Neural progenitor cell (in vitro differentiated cells): ENCODE measurements around the gene TTLL9. TPM values are rescaled to one million over a fixed set of nuclear protein-coding genes. Genes with fewer than 3 reads are reported as not detected.

ENCODE experiments used
- DNase-seq: peaks from one replicate; pipeline ENCODE4 v3.0.0-alpha.2; 2016; ENCODE audit warnings: low spot score
- H2AFZ ChIP-seq: fragments of 200-600 bp; sonication (generic); replicated peaks from 2 replicates; pipeline ENCODE4 v1.6.1; 2016; ENCODE audit warnings: antibody characterized with exemption
- H3F3A ChIP-seq: fragments of 200-600 bp; sonication (generic); 2 replicates; pipeline ENCODE4 v1.6.1; 2016; ENCODE audit warnings: antibody characterized with exemption, low read depth
- H3K27ac ChIP-seq: fragments of 200-600 bp; sonication (generic); 2 replicates; pipeline ENCODE4 v1.5.1; 2016; ENCODE audit warnings: mild to moderate bottlenecking
- H3K27me3 ChIP-seq: fragments of 200-600 bp; sonication (generic); 2 replicates; pipeline ENCODE4 v1.6.1; 2016; ENCODE audit warnings: mild to moderate bottlenecking, moderate library complexity
- H3K36me3 ChIP-seq: fragments of 200-600 bp; sonication (generic); 2 replicates; pipeline ENCODE4 v1.5.1; 2016
- H3K4me1 ChIP-seq: fragments of 200-600 bp; sonication (generic); 2 replicates; pipeline ENCODE4 v1.6.1; 2016; ENCODE audit warnings: mixed run types
- H3K4me2 ChIP-seq: fragments of 200-600 bp; sonication (generic); 2 replicates; pipeline ENCODE4 v1.6.1; 2016
- H3K4me3 ChIP-seq: fragments of 200-600 bp; sonication (generic); 2 replicates; pipeline ENCODE4 v1.5.1; 2016
- H3K79me2 ChIP-seq: fragments of 200-600 bp; sonication (generic); 2 replicates; pipeline ENCODE4 v1.6.1; 2016; ENCODE audit warnings: low read depth
- H3K9ac ChIP-seq: fragments of 200-600 bp; sonication (generic); 2 replicates; pipeline ENCODE4 v1.6.1; 2016
- H3K9me3 ChIP-seq: fragments of 200-600 bp; sonication (generic); 2 replicates; pipeline ENCODE4 v1.5.1; 2016; ENCODE audit warnings: low read depth
- H4K20me1 ChIP-seq: fragments of 200-600 bp; sonication (generic); 2 replicates; pipeline ENCODE4 v1.6.1; 2016; ENCODE audit warnings: low read depth
- H3K27ac Mint-ChIP-seq: 3 replicates; pipeline ENCODE4 v1.8.0; 2021; ENCODE audit warnings: mixed read lengths
- H3K27me3 Mint-ChIP-seq: 2 replicates; pipeline ENCODE4 v1.8.0; 2022; ENCODE audit warnings: low read depth, mild to moderate bottlenecking, inconsistent platforms, moderate library complexity, mixed read lengths; ENCODE audit not compliant: insufficient read depth
- H3K36me3 Mint-ChIP-seq: 3 replicates; pipeline ENCODE4 v1.8.0; 2021; ENCODE audit warnings: mixed read lengths
- H3K4me1 Mint-ChIP-seq: 3 replicates; pipeline ENCODE4 v1.8.0; 2021; ENCODE audit warnings: mixed read lengths
- H3K4me3 Mint-ChIP-seq: 3 replicates; pipeline ENCODE4 v1.8.0; 2021; ENCODE audit warnings: mild to moderate bottlenecking, moderate library complexity, mixed read lengths
- H3K9me3 Mint-ChIP-seq: 3 replicates; pipeline ENCODE4 v1.8.0; 2020; ENCODE audit warnings: mixed read lengths
- CTCF ChIP-seq: fragments of 200-600 bp; sonication (generic); IDR thresholded peaks from 2 replicates; pipeline ENCODE4 v1.5.1; 2017; ENCODE audit warnings: antibody characterized with exemption, mild to moderate bottlenecking
- EZH2 ChIP-seq: fragments of 200-600 bp; sonication (generic); IDR thresholded peaks from 2 replicates; pipeline ENCODE4 v1.6.1; 2017; ENCODE audit warnings: antibody characterized with exemption, mild to moderate bottlenecking, moderate library complexity
- EZH2phosphoT487 ChIP-seq: fragments of 200-600 bp; sonication (generic); IDR thresholded peaks from 2 replicates; pipeline ENCODE4 v1.6.1; 2017; ENCODE audit warnings: antibody characterized with exemption
- total RNA-seq: library from RNA; depleted of rRNA; stranded (reverse); fragments of >200 nt; gene quantifications from 2 replicates; pipeline ENCODE4 v1.2.3, GENCODE V29; 2015; ENCODE audit warnings: low replicate concordance

Gene TTLL9
- total RNA-seq, 1 donor from 2014 or later, result not detected

DNA sequence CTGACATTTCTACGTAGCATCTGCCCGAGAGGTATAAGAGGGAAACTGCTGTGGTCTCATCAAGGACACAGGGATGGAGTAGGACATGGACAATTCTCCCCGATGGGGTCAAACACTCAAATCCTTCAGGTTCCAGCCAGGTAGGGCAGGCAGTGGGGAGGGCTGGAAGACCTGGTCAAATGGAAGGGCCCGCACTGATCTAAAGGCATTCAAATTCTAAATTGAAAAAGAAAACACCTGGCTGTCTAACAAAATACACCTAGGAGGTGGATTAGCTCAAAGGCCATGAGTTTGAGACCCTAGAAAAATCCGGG lies 8.3 kb upstream of the TTLL9 start:
- Histone ChIP-seq H4K20me1 (no peaks in the 10 kb centered on the region), H3K9me3 (no peaks in the 10 kb centered on the region), H3K4me1 (peaks cover 11% of the 10 kb centered on the region), H2AFZ (peak overlapping the region; percentile 69), H3K27ac (no peak overlapping the region), H3F3A (peaks cover 28% of the 10 kb centered on the region), H3K4me2 (peak overlapping the region; percentile 96), H3K9ac (no peak overlapping the region), H3K4me3 (peak overlapping the region; percentile 83), H3K79me2 (no peaks in the 10 kb centered on the region), H3K27me3 (peaks cover 7% of the 10 kb centered on the region), H3K36me3 (no peaks in the 10 kb centered on the region)
- Mint-ChIP-seq H3K9me3 (no peaks in the 10 kb centered on the region), H3K36me3 (no peaks in the 10 kb centered on the region), H3K27ac (peak overlapping the region; percentile 88), H3K4me1 (peaks cover 35% of the 10 kb centered on the region), H3K4me3 (peak overlapping the region; percentile 89), H3K27me3 (peaks cover 15% of the 10 kb centered on the region)
- no peak for DNase-seq
- TF ChIP-seq EZH2phosphoT487, result no peak
- no peak for TF ChIP-seq CTCF

- no peaks in the 10 kb centered on the region for H3K9me3 ChIP-seq
- no peak for DNase-seq
- H3K27ac ChIP-seq, result no peak overlapping the region
- H3K4me3 ChIP-seq, result no peak overlapping the region
- H2AFZ ChIP-seq, result no peak overlapping the region
- no peak overlapping the region for H3K27ac Mint-ChIP-seq
- no peaks in the 10 kb centered on the region for H3K79me2 ChIP-seq
- no peak for TF ChIP-seq EZH2
- TF ChIP-seq CTCF, result no peak
- no peak for TF ChIP-seq EZH2phosphoT487
- peaks cover 11% of the 10 kb centered on the region for H3K4me1 ChIP-seq
- H3K36me3 Mint-ChIP-seq, result no peaks in the 10 kb centered on the region
- peak overlapping the region; percentile 96 for H3K4me2 ChIP-seq
- peak overlapping the region; percentile 89 for H3K4me3 Mint-ChIP-seq
- H3K27me3 ChIP-seq, result peaks cover 9% of the 10 kb centered on the region
- H3K9ac ChIP-seq, result no peak overlapping the region
- no peaks in the 10 kb centered on the region for H3K36me3 ChIP-seq
- peaks cover 14% of the 10 kb centered on the region for H3K27me3 Mint-ChIP-seq
- peaks cover 34% of the 10 kb centered on the region for H3K4me1 Mint-ChIP-seq
- H4K20me1 ChIP-seq, result no peaks in the 10 kb centered on the region
- H3K9me3 Mint-ChIP-seq, result no peaks in the 10 kb centered on the region
- H3F3A ChIP-seq, result peaks cover 28% of the 10 kb centered on the region
These were observed 7.9 kb upstream of the TTLL9 start for GRCh38 chr20:31862506-31862905.

DNA sequence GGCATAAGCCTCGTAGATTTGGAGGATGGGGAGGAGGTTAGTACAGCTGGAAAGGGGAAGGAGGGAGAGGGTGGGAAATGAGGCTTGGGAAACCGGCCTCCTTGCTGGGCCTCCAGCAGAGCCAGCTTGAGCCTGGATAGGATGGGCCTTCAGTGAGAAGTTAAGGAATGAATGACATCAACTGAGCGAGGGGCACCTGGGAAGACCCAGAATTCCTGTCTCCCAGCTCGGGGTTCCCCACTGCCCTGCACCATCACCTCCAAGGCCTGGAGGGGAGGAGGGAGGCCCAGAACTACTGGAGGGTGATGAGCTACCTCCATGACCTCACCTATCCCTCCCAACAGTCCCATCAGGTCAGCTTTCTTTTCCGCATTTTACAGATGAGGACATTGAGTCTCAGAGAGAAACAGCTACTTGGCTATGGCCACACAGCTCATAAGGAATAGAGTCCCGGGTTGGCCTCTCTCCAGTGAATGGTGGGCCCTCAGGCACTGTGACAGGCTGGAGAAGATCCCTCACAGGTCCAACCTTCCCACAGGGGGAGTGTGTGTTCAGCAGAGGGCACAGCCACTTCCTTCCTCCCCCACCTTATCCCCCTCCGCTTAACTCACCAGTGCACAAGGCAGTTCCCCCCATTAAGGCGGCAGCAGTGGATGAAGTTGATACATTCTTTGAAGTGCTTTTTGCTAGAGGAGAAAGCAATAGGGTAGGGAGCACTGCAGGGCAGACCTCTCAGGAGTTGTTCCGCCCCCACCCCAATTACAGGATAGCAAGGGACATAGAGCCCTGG lies 6.9 kb upstream of the TTLL9 start:
- Mint-ChIP-seq H3K4me3 (peak overlapping the region; percentile 56), H3K27ac (peak overlapping the region; percentile 55), H3K27me3 (peaks cover 11% of the 10 kb centered on the region), H3K4me1 (peaks cover 31% of the 10 kb centered on the region), H3K36me3 (no peaks in the 10 kb centered on the region), H3K9me3 (no peaks in the 10 kb centered on the region)
- no peaks in the 10 kb centered on the region for H4K20me1 ChIP-seq
- H3K9me3 ChIP-seq, result no peaks in the 10 kb centered on the region
- H3K27me3 ChIP-seq, result peaks cover 9% of the 10 kb centered on the region
- no peak overlapping the region for H3K4me3 ChIP-seq
- H2AFZ ChIP-seq, result no peak overlapping the region
- peaks cover 11% of the 10 kb centered on the region for H3K4me1 ChIP-seq
- H3K79me2 ChIP-seq, result no peaks in the 10 kb centered on the region
- TF ChIP-seq EZH2 (no peak), CTCF (no peak), EZH2phosphoT487 (no peak)
- H3K4me2 ChIP-seq, result no peak overlapping the region
- peaks cover 28% of the 10 kb centered on the region for H3F3A ChIP-seq
- H3K27ac ChIP-seq, result no peak overlapping the region
- DNase-seq, result no peak
- no peak overlapping the region for H3K9ac ChIP-seq
- no peaks in the 10 kb centered on the region for H3K36me3 ChIP-seq
